Measurements from ENCODE around the gene AGFG2. TPM values are rescaled to one million over a fixed set of nuclear protein-coding genes. Genes with fewer than 3 reads are reported as not detected.

Gene AGFG2
- total and polyA plus RNA-seq, 2 of the 13 experiments (the other 11 are each of a cell fraction or from before 2014, with no cell fraction given), result 125 to 132 TPM

GRCh38 chr7:100567751-100568175 is 28.8 kb downstream of the AGFG2 start (continued):
- TF ChIP-seq CREM (IDR thresholded peaks at IDR 0.05) (no peak), CREM (CRISPR knock-in tag; IDR thresholded peaks at IDR 0.05) (no peak), ZMYM2 (CRISPR knock-in tag; IDR thresholded peaks at IDR 0.05) (no peak), ZFX (CRISPR knock-in tag; IDR thresholded peaks at IDR 0.05; ENCODE audit: low read depth) (no peak), HOXA5 (CRISPR knock-in tag; IDR thresholded peaks at IDR 0.05) (peak; percentile 19; the same call in 1 of the 2 replicates), ZNF672 (CRISPR knock-in tag; IDR thresholded peaks at IDR 0.05) (no peak), ZNF362 (CRISPR knock-in tag; IDR thresholded peaks at IDR 0.05; ENCODE audit: borderline replicate concordance) (no peak), ZNF263 (CRISPR knock-in tag; IDR thresholded peaks at IDR 0.05) (no peak; the same call in 1 of the 2 replicates), ZNF232 (CRISPR knock-in tag; IDR thresholded peaks at IDR 0.05; ENCODE audit: borderline replicate concordance) (0 out of 2 replicates have a peak, but pooled peaks have one; percentile 15), GRHL1 (CRISPR knock-in tag; conservative IDR thresholded peaks at IDR 0.05) (no peak), ZNF576 (CRISPR knock-in tag; IDR thresholded peaks at IDR 0.05) (no peak), ESRRA (CRISPR knock-in tag; IDR thresholded peaks at IDR 0.05; ENCODE audit: low read depth) (no peak), MZF1 (CRISPR knock-in tag; IDR thresholded peaks at IDR 0.05; ENCODE audit: borderline replicate concordance) (no peak), HNF4A (CRISPR knock-in tag; IDR thresholded peaks at IDR 0.05) (no peak), ZNF160 (CRISPR knock-in tag; IDR thresholded peaks at IDR 0.05) (no peak), YEATS4 (CRISPR knock-in tag; IDR thresholded peaks at IDR 0.05; ENCODE audit: borderline replicate concordance) (0 out of 2 replicates have a peak, but pooled peaks have one; percentile 42), KLF9 (CRISPR knock-in tag; IDR thresholded peaks at IDR 0.05; ENCODE audit: low read depth) (no peak), ZNF335 (CRISPR knock-in tag; IDR thresholded peaks at IDR 0.05) (no peak), ZFP62 (CRISPR knock-in tag; IDR thresholded peaks at IDR 0.05) (no peak), ZNF781 (CRISPR knock-in tag; IDR thresholded peaks at IDR 0.05; ENCODE audit: borderline replicate concordance, not compliant biosample characterization) (no peak), SNAI1 (CRISPR knock-in tag; IDR thresholded peaks at IDR 0.05; ENCODE audit: borderline replicate concordance) (no peak), TEAD3 (CRISPR knock-in tag; optimal IDR thresholded peaks at IDR 0.05; ENCODE audit: borderline replicate concordance) (no peak), HDAC6 (IDR thresholded peaks at IDR 0.05; ENCODE audit: low read depth, low read length) (no peak), ZSCAN29 (CRISPR knock-in tag; conservative IDR thresholded peaks at IDR 0.05) (no peak), TAF1 (CRISPR knock-in tag; IDR thresholded peaks at IDR 0.05) (no peak), ZFP41 (CRISPR knock-in tag; IDR thresholded peaks at IDR 0.05; ENCODE audit: borderline replicate concordance) (0 out of 2 replicates have a peak, but pooled peaks have one; percentile 13), ZNF691 (CRISPR knock-in tag; IDR thresholded peaks at IDR 0.05; ENCODE audit: borderline replicate concordance, low read depth) (no peak), IRX3 (CRISPR knock-in tag; IDR thresholded peaks at IDR 0.05; ENCODE audit: borderline replicate concordance, low read depth) (no peak), NCOR1 (IDR thresholded peaks at IDR 0.05; ENCODE audit: borderline replicate concordance, low read length) (no peak), WIZ (CRISPR knock-in tag; IDR thresholded peaks at IDR 0.05) (0 out of 2 replicates have a peak, but pooled peaks have one; percentile 19), CEBPG (CRISPR knock-in tag; IDR thresholded peaks at IDR 0.05) (no peak)
